IMR-90 (cell line): Measurements from ENCODE around the gene GPRC5C. TPM values are rescaled to one million over a fixed set of nuclear protein-coding genes. Genes with fewer than 3 reads are reported as not detected.

Source experiments
- ATAC-seq: fragments of 200-7000 bp; cut with Tn5 transposase; 2 replicates; pipeline ENCODE4 v1.9.1; 2020; ENCODE audit warnings: low read depth, mild to moderate bottlenecking, moderate library complexity
- BruUV-seq: library from RNA; stranded (reverse); fragments of 400-500 nt; replicated peaks from 2 replicates; lab custom pipeline; 2021; lab: Mats Ljungman, UMichigan
- CTCF ChIA-PET: fragments of 300-600 bp; formaldehyde crosslinking; extraction: SDS; loops from one replicate; lab custom pipeline; 2021; ENCODE audit warnings: antibody characterized with exemption; lab: Yijun Ruan, JAX
- POLR2A ChIA-PET: fragments of 300-600 bp; sonication (Branson Sonifier 250); formaldehyde crosslinking; loops from one replicate; lab custom pipeline; 2022; ENCODE audit warnings: antibody characterized with exemption; ENCODE audit not compliant: unreplicated experiment; lab: Charles Lee
- DNase-seq: peaks from one replicate; pipeline ENCODE4 v3.0.0; 2013
- H2AFZ ChIP-seq: replicated peaks from 2 replicates; pipeline ENCODE3; 2013; ENCODE audit warnings: low read length, mild to moderate bottlenecking; ENCODE audit not compliant: poor library complexity
- H2AK5ac ChIP-seq: 2 replicates; pipeline ENCODE4 v1.6.1; 2013; ENCODE audit warnings: low read depth, low read length, inconsistent platforms
- H2AK9ac ChIP-seq: replicated peaks from 2 replicates; pipeline ENCODE3; 2013; ENCODE audit warnings: mild to moderate bottlenecking, low read depth, low read length, moderate library complexity; ENCODE audit not compliant: poor library complexity
- H2BK120ac ChIP-seq: 2 replicates; pipeline ENCODE4 v1.6.1; 2013; ENCODE audit warnings: low read depth, low read length, inconsistent platforms
- H2BK15ac ChIP-seq: 3 replicates; pipeline ENCODE4 v1.6.1; 2013; ENCODE audit warnings: low read depth, low read length, inconsistent platforms
- H2BK20ac ChIP-seq: 2 replicates; pipeline ENCODE4 v1.6.1; 2013; ENCODE audit warnings: low read depth, mild to moderate bottlenecking, inconsistent platforms, low read length, moderate library complexity
- H2BK5ac ChIP-seq: 2 replicates; pipeline ENCODE4 v1.6.1; 2013; ENCODE audit warnings: mild to moderate bottlenecking, low read depth, low read length, inconsistent platforms; ENCODE audit not compliant: poor library complexity, severe bottlenecking
- H3K14ac ChIP-seq: replicated peaks from 2 replicates; pipeline ENCODE4 v1.6.1; 2013; ENCODE audit warnings: low read depth, low read length, inconsistent platforms
- H3K18ac ChIP-seq: 2 replicates; pipeline ENCODE4 v1.6.1; 2013; ENCODE audit warnings: low read depth, low read length, control low read depth
- H3K23ac ChIP-seq: 2 replicates; pipeline ENCODE4 v1.6.1; 2013; ENCODE audit warnings: low read depth, low read length, inconsistent platforms
- H3K27ac ChIP-seq: 2 replicates; pipeline ENCODE4 v1.5.1; 2013; ENCODE audit warnings: mild to moderate bottlenecking, control low read depth, low read length; ENCODE audit not compliant: insufficient read depth
- H3K27me3 ChIP-seq: 2 replicates; pipeline ENCODE4 v1.6.1; 2013; ENCODE audit warnings: low read length; ENCODE audit not compliant: control insufficient read depth, insufficient read depth
- H3K36me3 ChIP-seq: 2 replicates; pipeline ENCODE4 v1.6.1; 2013; ENCODE audit warnings: low read length, mixed read lengths; ENCODE audit not compliant: control insufficient read depth, insufficient read depth
- H3K4ac ChIP-seq: 2 replicates; pipeline ENCODE4 v1.6.1; 2013; ENCODE audit warnings: low read depth, low read length, inconsistent platforms
- H3K4me1 ChIP-seq: 2 replicates; pipeline ENCODE4 v1.6.1; 2013; ENCODE audit warnings: low read length, mixed read lengths; ENCODE audit not compliant: control insufficient read depth, insufficient read depth
- H3K4me2 ChIP-seq: 2 replicates; pipeline ENCODE4 v1.6.1; 2013; ENCODE audit warnings: low read depth, mild to moderate bottlenecking, control low read depth, low read length, moderate library complexity
- H3K4me3 ChIP-seq: 2 replicates; pipeline ENCODE4 v1.5.1; 2013; ENCODE audit warnings: low read depth, mild to moderate bottlenecking, control low read depth, low read length, moderate library complexity; ENCODE audit not compliant: insufficient read depth
- H3K56ac ChIP-seq: 2 replicates; pipeline ENCODE4 v1.6.1; 2013; ENCODE audit warnings: low read length, inconsistent platforms; ENCODE audit not compliant: insufficient read depth; ENCODE audit errors: extremely low read depth
- H3K79me1 ChIP-seq, 2 experiments: 2 replicates each; pipeline ENCODE4 v1.6.1; 2013; ENCODE audit warnings: low read length in 2 of 2, inconsistent platforms in 1 of 2, low read depth in 1 of 2
- H3K9ac ChIP-seq: 2 replicates; pipeline ENCODE4 v1.6.1; 2013; ENCODE audit warnings: low read depth, low read length, control low read depth
- H3K9me1 ChIP-seq: 2 replicates; pipeline ENCODE4 v1.6.1; 2013; ENCODE audit warnings: low read length, inconsistent platforms; ENCODE audit not compliant: insufficient read depth
- H3K9me3 ChIP-seq: 2 replicates; pipeline ENCODE4 v1.6.1; 2013; ENCODE audit warnings: low read length; ENCODE audit not compliant: control insufficient read depth, insufficient read depth
- H4K20me1 ChIP-seq: 2 replicates; pipeline ENCODE4 v1.6.1; 2013; ENCODE audit warnings: low read length, inconsistent platforms; ENCODE audit not compliant: insufficient read depth
- H4K5ac ChIP-seq: 2 replicates; pipeline ENCODE4 v1.6.1; 2013; ENCODE audit warnings: mild to moderate bottlenecking, low read depth, low read length, control low read depth
- H4K8ac ChIP-seq, 2 experiments: 2 replicates each; pipeline ENCODE4 v1.6.1; 2013; ENCODE audit warnings: low read depth in 2 of 2, low read length in 2 of 2, control low read depth in 1 of 2, inconsistent platforms in 1 of 2
- H4K91ac ChIP-seq: 2 replicates; pipeline ENCODE4 v1.6.1; 2013; ENCODE audit warnings: low read depth, low read length, inconsistent platforms; ENCODE audit not compliant: insufficient read depth
- CEBPB ChIP-seq: IDR thresholded peaks from 2 replicates; pipeline ENCODE4 v1.6.1; 2012; ENCODE audit warnings: low read depth, low read length, improper control_type of control experiment
- CHD1 ChIP-seq: IDR thresholded peaks from 2 replicates; pipeline ENCODE4 v1.6.1; 2012; ENCODE audit warnings: low read depth, low read length, improper control_type of control experiment
- FOS ChIP-seq: fragments of 150-350 bp; IDR thresholded peaks from 2 replicates; pipeline ENCODE4 v1.6.1; 2016; ENCODE audit warnings: low read depth, low read length
- MAFK ChIP-seq: IDR thresholded peaks from 2 replicates; pipeline ENCODE4 v1.6.1; 2012; ENCODE audit warnings: low read depth, low read length, improper control_type of control experiment
- MAZ ChIP-seq: IDR thresholded peaks from 2 replicates; pipeline ENCODE4 v1.6.1; 2012; ENCODE audit warnings: low read depth, mild to moderate bottlenecking, low read length, improper control_type of control experiment, moderate library complexity, borderline replicate concordance
- MXI1 ChIP-seq: IDR thresholded peaks from 2 replicates; pipeline ENCODE4 v1.6.1; 2012; ENCODE audit warnings: low read depth, mild to moderate bottlenecking, low read length, moderate library complexity, borderline replicate concordance
- NFE2L2 ChIP-seq: fragments of 150-350 bp; IDR thresholded peaks from 2 replicates; pipeline ENCODE4 v1.6.1; 2016; ENCODE audit warnings: low read depth, mild to moderate bottlenecking, low read length
- POLR2A ChIP-seq: IDR thresholded peaks from 2 replicates; pipeline ENCODE4 v1.6.1; 2012; ENCODE audit warnings: mild to moderate bottlenecking, low read depth, low read length
- RAD21 ChIP-seq: IDR thresholded peaks from 2 replicates; pipeline ENCODE4 v1.6.1; 2012; ENCODE audit warnings: low read length, improper control_type of control experiment
- RCOR1 ChIP-seq: IDR thresholded peaks from 2 replicates; pipeline ENCODE4 v1.6.1; 2012; ENCODE audit warnings: mild to moderate bottlenecking, low read length, improper control_type of control experiment; ENCODE audit not compliant: insufficient replicate concordance
- RFX5 ChIP-seq: IDR thresholded peaks from 2 replicates; pipeline ENCODE4 v1.8.0; 2012; ENCODE audit warnings: low read depth, mild to moderate bottlenecking, low read length, moderate library complexity
- SMC3 ChIP-seq: fragments of 150-350 bp; IDR thresholded peaks from 2 replicates; pipeline ENCODE4 v1.6.1; 2016; ENCODE audit warnings: low read depth, mild to moderate bottlenecking, antibody characterized with exemption, low read length, moderate library complexity
- WGBS, 2 experiments: methylation state at CpG; one replicate each; pipeline versions ENCODE4 v1.1.5 to v1.1.7; 2013; ENCODE audit warnings: missing lambda C conversion rate in 2 of 2; ENCODE audit not compliant: insufficient read length in 1 of 2; ENCODE audit errors: extremely low coverage in 2 of 2; 5-methylcytosine and 5-hydroxymethylcytosine counted together
- dilution Hi-C: fragments of 300-500 bp; cut with HindIII; formaldehyde crosslinking; loops from one replicate; pipeline ENCODE4 v1.14.3; 2018; ENCODE audit warnings: low sequenced_read_pairs; ENCODE audit not compliant: unreplicated experiment
- in situ Hi-C: fragments of 300-500 bp; cut with MboI; formaldehyde crosslinking; loops from 3 replicates; pipeline ENCODE4 v1.14.3; 2019; ENCODE audit warnings: low sequenced_read_pairs, inconsistent platforms, mixed read lengths
- intact Hi-C: fragments of 100-400 bp; cut with micrococcal nuclease; formaldehyde crosslinking; loops from 2 replicates; pipeline ENCODE4 v1.10.0; 2022
- polyA plus RNA-seq, 3 experiments: library from polyadenylated mRNA; depleted of rRNA; stranded (reverse); fragments of >200 nt; gene quantifications; 2 replicates each; pipeline ENCODE4 v1.2.3, GENCODE V29; 2012; ENCODE audit warnings: low replicate concordance in 1 of 3
- total RNA-seq: library from RNA; depleted of rRNA; stranded (reverse); fragments of >200 nt; gene quantifications from 2 replicates; pipeline ENCODE4 v1.2.3, GENCODE V29; 2012
- TF ChIP-seq, protein P1 (sequence below): fragments of 150-350 bp; IDR thresholded peaks from 2 replicates; pipeline ENCODE4 v1.6.1; 2016; ENCODE audit warnings: low read depth, mild to moderate bottlenecking, low read length, moderate library complexity, borderline replicate concordance
- TF ChIP-seq, protein P2 (sequence below): conservative IDR thresholded peaks from 2 replicates; pipeline ENCODE4 v1.5.1; 2012; ENCODE audit warnings: mild to moderate bottlenecking, low read depth, low read length, improper control_type of control experiment
- TF ChIP-seq, protein P3 (sequence below): fragments of 150-350 bp; IDR thresholded peaks from 2 replicates; pipeline ENCODE4 v1.6.1; 2017; ENCODE audit warnings: mild to moderate bottlenecking, antibody characterized with exemption, low read length, low read depth

The GPRC5C gene
- total and polyA plus RNA-seq, 2 of the 4 experiments (the other 2 are of a cell fraction): not detected

DNA sequence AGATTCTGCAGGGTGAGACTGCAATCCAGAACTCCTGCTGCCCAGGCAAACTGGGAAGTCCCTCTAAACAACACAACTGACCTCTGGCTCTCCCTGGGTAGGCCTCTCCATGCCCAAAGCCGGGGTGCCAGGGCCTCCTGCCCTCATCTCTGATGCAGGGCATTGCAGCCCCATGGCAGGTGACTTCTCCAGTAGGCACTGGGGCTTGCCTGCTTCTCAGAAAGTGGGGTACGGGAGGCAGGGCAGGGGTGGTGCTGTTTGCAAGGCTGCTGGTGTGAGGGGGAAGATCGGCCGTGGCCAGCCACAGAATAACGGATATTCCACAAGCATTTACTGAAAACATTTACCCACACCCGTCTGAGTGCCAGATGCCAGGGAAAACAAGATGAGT lies 4.1 kb upstream of the GPRC5C start:
- Histone ChIP-seq H4K5ac (no peak overlapping the region), H3K4me2 (no peak overlapping the region), H2BK5ac (no peak overlapping the region), H2BK15ac (no peak overlapping the region), H3K27ac (no peak overlapping the region), H2AK9ac (no peak overlapping the region), H3K14ac (no peak overlapping the region), H3K27me3 (peaks cover 9% of the 10 kb centered on the region; the same call in 1 of the 2 replicates), H3K9me1 (no peaks in the 10 kb centered on the region), H3K4me3 (no peak overlapping the region), H2BK20ac (no peak overlapping the region), H2AK5ac (no peak overlapping the region), H4K91ac (no peak overlapping the region), H3K9me3 (peaks cover 15% of the 10 kb centered on the region), H3K4me1 (no peaks in the 10 kb centered on the region), H3K56ac (no peak overlapping the region), H4K20me1 (no peaks in the 10 kb centered on the region), H2AFZ (no peak overlapping the region), H3K36me3 (no peaks in the 10 kb centered on the region), H3K79me1 (no peaks in the 10 kb centered on the region), H2BK120ac (no peak overlapping the region), H3K4ac (no peak overlapping the region), H3K23ac (no peak overlapping the region), H3K18ac (no peak overlapping the region), H4K8ac (no peak overlapping the region), H3K9ac (no peak overlapping the region)
- DNase-seq (no peak), ATAC-seq (no peak)
- no peak for TF ChIP-seq SMC3
- TF ChIP-seq, protein P1, sequence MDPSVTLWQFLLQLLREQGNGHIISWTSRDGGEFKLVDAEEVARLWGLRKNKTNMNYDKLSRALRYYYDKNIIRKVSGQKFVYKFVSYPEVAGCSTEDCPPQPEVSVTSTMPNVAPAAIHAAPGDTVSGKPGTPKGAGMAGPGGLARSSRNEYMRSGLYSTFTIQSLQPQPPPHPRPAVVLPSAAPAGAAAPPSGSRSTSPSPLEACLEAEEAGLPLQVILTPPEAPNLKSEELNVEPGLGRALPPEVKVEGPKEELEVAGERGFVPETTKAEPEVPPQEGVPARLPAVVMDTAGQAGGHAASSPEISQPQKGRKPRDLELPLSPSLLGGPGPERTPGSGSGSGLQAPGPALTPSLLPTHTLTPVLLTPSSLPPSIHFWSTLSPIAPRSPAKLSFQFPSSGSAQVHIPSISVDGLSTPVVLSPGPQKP: no peak
- no peak for TF ChIP-seq RCOR1
- TF ChIP-seq, protein P2, sequence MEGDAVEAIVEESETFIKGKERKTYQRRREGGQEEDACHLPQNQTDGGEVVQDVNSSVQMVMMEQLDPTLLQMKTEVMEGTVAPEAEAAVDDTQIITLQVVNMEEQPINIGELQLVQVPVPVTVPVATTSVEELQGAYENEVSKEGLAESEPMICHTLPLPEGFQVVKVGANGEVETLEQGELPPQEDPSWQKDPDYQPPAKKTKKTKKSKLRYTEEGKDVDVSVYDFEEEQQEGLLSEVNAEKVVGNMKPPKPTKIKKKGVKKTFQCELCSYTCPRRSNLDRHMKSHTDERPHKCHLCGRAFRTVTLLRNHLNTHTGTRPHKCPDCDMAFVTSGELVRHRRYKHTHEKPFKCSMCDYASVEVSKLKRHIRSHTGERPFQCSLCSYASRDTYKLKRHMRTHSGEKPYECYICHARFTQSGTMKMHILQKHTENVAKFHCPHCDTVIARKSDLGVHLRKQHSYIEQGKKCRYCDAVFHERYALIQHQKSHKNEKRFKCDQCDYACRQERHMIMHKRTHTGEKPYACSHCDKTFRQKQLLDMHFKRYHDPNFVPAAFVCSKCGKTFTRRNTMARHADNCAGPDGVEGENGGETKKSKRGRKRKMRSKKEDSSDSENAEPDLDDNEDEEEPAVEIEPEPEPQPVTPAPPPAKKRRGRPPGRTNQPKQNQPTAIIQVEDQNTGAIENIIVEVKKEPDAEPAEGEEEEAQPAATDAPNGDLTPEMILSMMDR: no peak
- no peak for TF ChIP-seq RAD21
- TF ChIP-seq POLR2A: no peak
- TF ChIP-seq CHD1: no peak
- TF ChIP-seq FOS: no peak
- no peak for TF ChIP-seq NFE2L2
- no peak for TF ChIP-seq MXI1
- no peak for TF ChIP-seq MAFK
- no peak for TF ChIP-seq CEBPB
- TF ChIP-seq MAZ: no peak
- TF ChIP-seq RFX5: no peak
- TF ChIP-seq, protein P3, sequence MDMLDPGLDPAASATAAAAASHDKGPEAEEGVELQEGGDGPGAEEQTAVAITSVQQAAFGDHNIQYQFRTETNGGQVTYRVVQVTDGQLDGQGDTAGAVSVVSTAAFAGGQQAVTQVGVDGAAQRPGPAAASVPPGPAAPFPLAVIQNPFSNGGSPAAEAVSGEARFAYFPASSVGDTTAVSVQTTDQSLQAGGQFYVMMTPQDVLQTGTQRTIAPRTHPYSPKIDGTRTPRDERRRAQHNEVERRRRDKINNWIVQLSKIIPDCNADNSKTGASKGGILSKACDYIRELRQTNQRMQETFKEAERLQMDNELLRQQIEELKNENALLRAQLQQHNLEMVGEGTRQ: no peak
- WGBS, 2 experiments: no CpG with 5 or more reads among the region's 6 CpGs
- ChIA-PET POLR2A (no interaction called here), CTCF (no interaction called here)
- no TSS peak for BruUV-seq
- intact Hi-C loops: no loop called here
- in situ Hi-C loops: no loop called here
- dilution Hi-C loops: no loop called here
